DND-41 (cell line): ENCODE measurements around the gene SHC2.

ENCODE experiments used
- ATAC-seq: fragments of 200-7000 bp; cut with Tn5 transposase; 3 replicates; pipeline ENCODE4 v1.9.1; 2021; ENCODE audit warnings: low read depth; ENCODE audit not compliant: insufficient read depth
- DNase-seq: peaks from one replicate; pipeline ENCODE4 v3.0.0-alpha.2; 2020
- H2AFZ ChIP-seq: 2 replicates; pipeline ENCODE4 v1.6.0; 2012; ENCODE audit warnings: low read depth, low read length
- H3K27ac ChIP-seq: 2 replicates; pipeline ENCODE4 v1.5.1; 2012; ENCODE audit warnings: low read length, inconsistent platforms
- H3K27me3 ChIP-seq: fragments of 200-600 bp; sonication (generic); 2 replicates; pipeline ENCODE4 v1.6.0; 2012; ENCODE audit warnings: low read length, mild to moderate bottlenecking, inconsistent platforms; ENCODE audit not compliant: insufficient read depth, poor library complexity
- H3K36me3 ChIP-seq: 2 replicates; pipeline ENCODE4 v1.5.1; 2012; ENCODE audit warnings: low read length, inconsistent platforms; ENCODE audit not compliant: insufficient read depth
- H3K4me1 ChIP-seq: 2 replicates; pipeline ENCODE4 v1.5.1; 2012; ENCODE audit warnings: mild to moderate bottlenecking, low read length; ENCODE audit not compliant: insufficient read depth
- H3K4me2 ChIP-seq: 2 replicates; pipeline ENCODE4 v1.6.0; 2012; ENCODE audit warnings: mild to moderate bottlenecking, moderate library complexity, low read length, inconsistent platforms; ENCODE audit not compliant: insufficient read depth
- H3K4me3 ChIP-seq, 2 experiments: fragments of 200-600 bp in 1 of 2; shearing (Covaris generic) in 1 of 2; 2 replicates each; pipeline ENCODE4 v1.5.1; 2012 to 2016; ENCODE audit warnings: inconsistent platforms in 2 of 2, low read length in 2 of 2, mild to moderate bottlenecking in 2 of 2, low read depth in 1 of 2, moderate library complexity in 1 of 2
- H3K79me2 ChIP-seq: 2 replicates; pipeline ENCODE4 v1.6.0; 2012; ENCODE audit warnings: low read length, inconsistent platforms; ENCODE audit not compliant: insufficient read depth
- H3K9ac ChIP-seq: 2 replicates; pipeline ENCODE4 v1.6.0; 2012; ENCODE audit warnings: low read depth, mild to moderate bottlenecking, inconsistent platforms, low read length, moderate library complexity
- H3K9me3 ChIP-seq: 2 replicates; pipeline ENCODE4 v1.5.1; 2012; ENCODE audit warnings: low read length, moderate library complexity, mild to moderate bottlenecking, inconsistent platforms; ENCODE audit not compliant: insufficient read depth, severe bottlenecking
- H4K20me1 ChIP-seq: 2 replicates; pipeline ENCODE4 v1.6.0; 2012; ENCODE audit warnings: low read length; ENCODE audit not compliant: insufficient read depth
- EZH2 ChIP-seq: IDR thresholded peaks from 3 replicates; pipeline ENCODE4 v1.6.1; 2012; ENCODE audit warnings: borderline replicate concordance, low read depth, mild to moderate bottlenecking, moderate library complexity, low read length, inconsistent platforms; ENCODE audit not compliant: severe bottlenecking
- TF ChIP-seq, protein P1 (sequence below): IDR thresholded peaks from 2 replicates; pipeline ENCODE4 v1.5.1; 2012; ENCODE audit warnings: borderline replicate concordance, low read length, moderate library complexity, mild to moderate bottlenecking; ENCODE audit not compliant: poor library complexity, severe bottlenecking; ENCODE audit errors: extremely low read depth

SHC2 gene

DNA sequence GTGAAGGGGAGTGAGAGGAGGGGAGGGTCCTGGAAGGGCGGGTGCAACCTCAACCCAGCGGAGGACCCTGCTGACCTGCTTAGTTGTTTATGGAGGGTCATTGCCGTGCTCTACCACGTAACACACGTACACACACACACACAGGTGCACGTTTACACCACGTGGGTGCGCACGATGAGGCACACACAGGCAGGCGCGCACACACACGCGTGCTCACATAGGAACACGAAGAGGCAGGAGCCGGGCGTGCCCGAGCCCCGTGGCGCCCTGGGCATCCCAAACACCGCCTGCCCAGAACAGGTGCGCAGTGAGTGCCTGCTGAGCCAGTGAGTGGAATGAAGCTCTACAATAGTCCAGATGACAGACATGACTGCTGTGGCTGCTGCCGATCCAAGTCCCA is 24.2 kb upstream of the SHC2 start:
- DNase-seq (no peak), ATAC-seq (no peak)
- Histone ChIP-seq H3K4me2 (no peak overlapping the region), H3K9me3 (no peaks in the 10 kb centered on the region), H3K27me3 (no peaks in the 10 kb centered on the region), H3K4me3 (no peak overlapping the region), H2AFZ (no peak overlapping the region), H3K27ac (no peak overlapping the region), H3K36me3 (no peaks in the 10 kb centered on the region; the same call in 1 of the 2 replicates), H3K4me1 (peaks cover 21% of the 10 kb centered on the region), H3K79me2 (peaks cover 11% of the 10 kb centered on the region), H3K9ac (no peak overlapping the region), H4K20me1 (no peaks in the 10 kb centered on the region)
- no peak for TF ChIP-seq EZH2
- TF ChIP-seq, protein P1, sequence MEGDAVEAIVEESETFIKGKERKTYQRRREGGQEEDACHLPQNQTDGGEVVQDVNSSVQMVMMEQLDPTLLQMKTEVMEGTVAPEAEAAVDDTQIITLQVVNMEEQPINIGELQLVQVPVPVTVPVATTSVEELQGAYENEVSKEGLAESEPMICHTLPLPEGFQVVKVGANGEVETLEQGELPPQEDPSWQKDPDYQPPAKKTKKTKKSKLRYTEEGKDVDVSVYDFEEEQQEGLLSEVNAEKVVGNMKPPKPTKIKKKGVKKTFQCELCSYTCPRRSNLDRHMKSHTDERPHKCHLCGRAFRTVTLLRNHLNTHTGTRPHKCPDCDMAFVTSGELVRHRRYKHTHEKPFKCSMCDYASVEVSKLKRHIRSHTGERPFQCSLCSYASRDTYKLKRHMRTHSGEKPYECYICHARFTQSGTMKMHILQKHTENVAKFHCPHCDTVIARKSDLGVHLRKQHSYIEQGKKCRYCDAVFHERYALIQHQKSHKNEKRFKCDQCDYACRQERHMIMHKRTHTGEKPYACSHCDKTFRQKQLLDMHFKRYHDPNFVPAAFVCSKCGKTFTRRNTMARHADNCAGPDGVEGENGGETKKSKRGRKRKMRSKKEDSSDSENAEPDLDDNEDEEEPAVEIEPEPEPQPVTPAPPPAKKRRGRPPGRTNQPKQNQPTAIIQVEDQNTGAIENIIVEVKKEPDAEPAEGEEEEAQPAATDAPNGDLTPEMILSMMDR, result no peak

DNA sequence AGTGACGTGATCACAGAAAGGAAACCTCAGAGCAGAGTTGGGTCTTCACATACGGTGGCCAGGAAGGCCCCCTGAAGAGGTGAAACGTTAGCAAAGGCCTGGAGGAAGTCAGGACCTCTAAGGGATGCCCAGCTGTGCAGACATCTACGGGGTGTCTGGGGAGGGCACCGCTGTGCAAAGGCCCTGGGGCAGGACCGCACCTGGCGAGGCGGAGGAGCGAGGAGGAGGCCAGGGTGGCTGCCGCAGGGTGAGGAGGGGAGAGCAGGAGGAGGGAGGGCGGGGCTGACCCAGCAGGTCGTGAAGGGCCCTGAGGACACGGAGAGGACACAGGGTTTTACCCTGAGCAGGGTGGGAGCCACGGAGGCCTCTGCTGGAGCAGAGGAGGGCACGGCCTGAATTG is 23.7 kb upstream of the SHC2 start:
- Histone ChIP-seq H3K9me3 (no peaks in the 10 kb centered on the region), H3K9ac (no peak overlapping the region), H3K27ac (no peak overlapping the region), H3K4me1 (peaks cover 15% of the 10 kb centered on the region), H3K79me2 (peaks cover 8% of the 10 kb centered on the region), H4K20me1 (no peaks in the 10 kb centered on the region), H3K27me3 (no peaks in the 10 kb centered on the region), H3K4me3 (no peak overlapping the region), H3K4me2 (no peak overlapping the region), H3K36me3 (no peaks in the 10 kb centered on the region; the same call in 1 of the 2 replicates), H2AFZ (no peak overlapping the region)
- no peak for ATAC-seq
- DNase-seq, result no peak
- TF ChIP-seq, protein P1, result no peak
- TF ChIP-seq EZH2, result no peak

DNA sequence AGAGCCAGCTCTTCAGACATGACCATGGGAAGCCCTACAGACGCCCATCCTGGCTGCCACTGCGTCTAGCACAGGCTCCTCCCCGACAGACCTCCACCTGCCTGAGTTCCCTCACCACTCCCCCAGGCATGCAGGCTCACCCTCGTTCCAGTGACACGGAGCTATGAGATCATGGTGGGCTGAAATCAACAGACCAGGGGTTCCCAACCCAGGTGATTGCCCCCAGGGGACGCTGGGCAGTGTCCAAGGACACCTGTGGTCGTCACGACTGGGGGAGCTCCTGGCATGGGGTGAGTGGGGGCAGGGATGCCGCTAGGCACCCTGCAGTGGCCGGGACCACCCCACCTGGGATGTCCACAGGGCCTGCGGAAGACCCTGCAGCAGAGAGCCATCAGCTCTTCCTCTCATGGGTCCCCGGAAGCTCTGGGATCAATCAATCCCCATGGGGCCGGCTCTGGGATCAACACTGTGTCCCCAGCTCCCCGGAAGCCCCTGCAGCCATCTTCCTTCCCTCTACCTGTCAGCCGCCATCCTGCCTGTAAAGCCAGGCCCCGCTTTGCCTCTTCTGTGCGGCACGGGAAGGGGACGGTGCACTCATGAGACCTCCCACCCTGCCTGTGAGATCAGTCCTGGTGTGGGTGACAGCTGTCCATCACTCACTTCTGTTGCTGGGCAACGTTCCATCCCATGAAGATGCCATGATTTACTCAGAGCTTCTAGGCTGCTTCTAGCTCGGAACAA is 22.7 kb upstream of the SHC2 start:
- Histone ChIP-seq H3K4me2 (no peak overlapping the region), H3K9ac (no peak overlapping the region), H3K27me3 (no peaks in the 10 kb centered on the region), H3K4me3 (no peak overlapping the region), H3K79me2 (peaks cover 2% of the 10 kb centered on the region; the same call in 1 of the 2 replicates), H4K20me1 (no peaks in the 10 kb centered on the region), H3K9me3 (no peaks in the 10 kb centered on the region), H3K36me3 (no peaks in the 10 kb centered on the region; the same call in 1 of the 2 replicates), H3K4me1 (peaks cover 13% of the 10 kb centered on the region), H3K27ac (no peak overlapping the region), H2AFZ (no peak overlapping the region)
- DNase-seq (no peak), ATAC-seq (no peak)
- TF ChIP-seq, protein P1, result no peak
- TF ChIP-seq EZH2, result no peak
